Thyroid gland (tissue), 4 donors: ENCODE data around the gene DNAH12.

Experiments
- CTCF ChIP-seq, 6 experiments: fragments of 200-600 bp in 3 of 6; fragments of 450-650 bp in 3 of 6; sonication (generic) in 3 of 6; IDR thresholded peaks; one replicate each; pipeline ENCODE4 v1.5.1; 2016 to 2019; ENCODE audit warnings: antibody characterized with exemption in 6 of 6, mild to moderate bottlenecking in 2 of 6, inconsistent platforms in 1 of 6, moderate library complexity in 1 of 6
- POLR2A ChIP-seq, 2 donors: fragments of 450-650 bp; IDR thresholded peaks; one replicate each; pipeline ENCODE4 v1.6.1; 2017; ENCODE audit warnings: antibody characterized with exemption in 2 of 2, mild to moderate bottlenecking in 2 of 2, moderate library complexity in 1 of 2

- TF ChIP-seq CTCF (IDR thresholded peaks at IDR 0.05) (peak in 3 of 6 experiments; percentile 27 to 35 (median 34)), POLR2A (IDR thresholded peaks at IDR 0.05) (no peak)
Measured at GRCh38 chr3:57434041-57434440, 110.1 kb downstream of the DNAH12 start.
